Fibroblast of lung (primary cell): Measurements from ENCODE around the gene SRCAP. TPM values are rescaled to one million over a fixed set of nuclear protein-coding genes. Genes with fewer than 3 reads are reported as not detected.

ENCODE experiments used
- DNase-seq, 2 donors: peaks; one replicate each; pipeline versions ENCODE4 v3.0.0 to v3.0.0-alpha.2; 2010; ENCODE audit warnings: low read depth in 2 of 2
- H2AFZ ChIP-seq: 2 replicates; pipeline ENCODE4 v1.5.1; 2012; ENCODE audit warnings: low read length, control low read depth, inconsistent platforms
- H3K27ac ChIP-seq: 2 replicates; pipeline ENCODE4 v1.5.1; 2011; ENCODE audit warnings: low read length, control low read depth; ENCODE audit not compliant: insufficient read depth
- H3K27me3 ChIP-seq: 2 replicates; pipeline ENCODE4 v1.5.1; 2011; ENCODE audit warnings: mild to moderate bottlenecking, low read length; ENCODE audit not compliant: control insufficient read depth, insufficient read depth
- H3K36me3 ChIP-seq: 2 replicates; pipeline ENCODE4 v1.5.1; 2011; ENCODE audit warnings: low read length; ENCODE audit not compliant: control insufficient read depth, insufficient read depth
- H3K4me1 ChIP-seq: 2 replicates; pipeline ENCODE4 v1.5.1; 2011; ENCODE audit warnings: low read length; ENCODE audit not compliant: control insufficient read depth, insufficient read depth; ENCODE audit errors: extremely low read depth
- H3K4me2 ChIP-seq: 2 replicates; pipeline ENCODE4 v1.5.1; 2011; ENCODE audit warnings: low read length, control low read depth; ENCODE audit not compliant: insufficient read depth; ENCODE audit errors: extremely low read depth
- H3K4me3 ChIP-seq, 4 experiments: fragments of 200-600 bp in 1 of 4; sonication (generic) in 1 of 4; replicated peaks in 1 of 4; 2 replicates each; pipeline ENCODE4 v1.5.1; 2011 to 2016; ENCODE audit warnings: low read length in 4 of 4, low read depth in 3 of 4, mild to moderate bottlenecking in 3 of 4, control low read depth in 2 of 4, inconsistent platforms in 1 of 4, mixed read lengths in 1 of 4; ENCODE audit not compliant: insufficient read depth in 1 of 4; ENCODE audit errors: control extremely low read depth in 1 of 4
- H3K79me2 ChIP-seq: 2 replicates; pipeline ENCODE4 v1.5.1; 2012; ENCODE audit warnings: mild to moderate bottlenecking, low read length, inconsistent platforms; ENCODE audit not compliant: control insufficient read depth, insufficient read depth
- H3K9ac ChIP-seq: 2 replicates; pipeline ENCODE4 v1.5.1; 2011; ENCODE audit warnings: mild to moderate bottlenecking, low read length, control low read depth; ENCODE audit not compliant: insufficient read depth
- H3K9me3 ChIP-seq: 2 replicates; pipeline ENCODE4 v1.5.1; 2012; ENCODE audit warnings: low read depth, low read length; ENCODE audit not compliant: control insufficient read depth, insufficient read depth
- H4K20me1 ChIP-seq: 2 replicates; pipeline ENCODE4 v1.5.1; 2011; ENCODE audit warnings: low read length; ENCODE audit not compliant: control insufficient read depth, insufficient read depth; ENCODE audit errors: extremely low read depth
- EZH2 ChIP-seq: IDR thresholded peaks from 2 replicates; pipeline ENCODE4 v1.5.1; 2012; ENCODE audit warnings: low read length, control low read depth, mild to moderate bottlenecking; ENCODE audit errors: missing control alignments
- polyA plus RNA-seq, 2 donors: library from polyadenylated mRNA; depleted of rRNA in 1 of 2; stranded (reverse) in 1 of 2; unstranded in 1 of 2; fragments of >200 nt; gene quantifications; 2 replicates each; pipeline ENCODE4 v1.2.1, GENCODE V29; 2011 to 2012; ENCODE audit warnings: missing spikeins in 1 of 2
- total RNA-seq: library from RNA; depleted of rRNA; stranded (reverse); fragments of >200 nt; gene quantifications from 2 replicates; pipeline ENCODE4 v1.2.1, GENCODE V29; 2014
- TF ChIP-seq, protein P1 (sequence below), 2 donors: IDR thresholded peaks in 1 of 2; conservative IDR thresholded peaks in 1 of 2; 1 replicate in 1 of 2; 2 replicates in 1 of 2; pipeline ENCODE4 v1.5.1; 2011 to 2012; ENCODE audit warnings: low read length in 2 of 2, control low read depth in 1 of 2, inconsistent platforms in 1 of 2, low read depth in 1 of 2, mild to moderate bottlenecking in 1 of 2

The SRCAP gene
- total and polyA plus RNA-seq, 2 donors (not counting 1 experiment from before 2014, with no cell fraction given): 3.5 to 14.2 TPM

DNA sequence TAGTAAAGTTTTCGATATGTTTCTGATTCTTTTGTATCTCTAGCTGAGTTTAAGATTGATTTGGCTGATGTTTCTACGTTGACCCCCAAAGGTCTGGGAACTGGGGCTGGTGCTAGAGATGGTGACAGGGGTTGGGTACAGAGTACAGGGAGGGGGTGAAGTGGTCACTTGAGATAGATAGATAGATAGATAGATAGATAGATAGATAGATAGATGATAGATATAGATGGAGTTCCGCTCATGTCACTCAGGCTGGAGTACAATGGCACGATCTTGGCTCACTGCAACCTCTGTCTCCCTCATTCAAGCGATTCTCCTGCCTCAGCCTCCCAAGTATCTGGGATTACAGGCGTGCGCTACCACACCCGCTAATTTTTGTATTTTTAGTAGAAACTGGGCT lies 42.6 kb upstream of the SRCAP start:
- Histone ChIP-seq H3K4me2 (no peak overlapping the region), H4K20me1 (no peaks in the 10 kb centered on the region), H3K9ac (no peak overlapping the region), H3K27me3 (no peaks in the 10 kb centered on the region), H2AFZ (no peak overlapping the region), H3K4me3 (no peak overlapping the region), H3K79me2 (peaks cover 32% of the 10 kb centered on the region), H3K36me3 (peaks cover 17% of the 10 kb centered on the region), H3K4me1 (peaks cover 16% of the 10 kb centered on the region), H3K9me3 (no peaks in the 10 kb centered on the region), H3K27ac (no peak overlapping the region)
- TF ChIP-seq EZH2: no peak
- TF ChIP-seq, protein P1, sequence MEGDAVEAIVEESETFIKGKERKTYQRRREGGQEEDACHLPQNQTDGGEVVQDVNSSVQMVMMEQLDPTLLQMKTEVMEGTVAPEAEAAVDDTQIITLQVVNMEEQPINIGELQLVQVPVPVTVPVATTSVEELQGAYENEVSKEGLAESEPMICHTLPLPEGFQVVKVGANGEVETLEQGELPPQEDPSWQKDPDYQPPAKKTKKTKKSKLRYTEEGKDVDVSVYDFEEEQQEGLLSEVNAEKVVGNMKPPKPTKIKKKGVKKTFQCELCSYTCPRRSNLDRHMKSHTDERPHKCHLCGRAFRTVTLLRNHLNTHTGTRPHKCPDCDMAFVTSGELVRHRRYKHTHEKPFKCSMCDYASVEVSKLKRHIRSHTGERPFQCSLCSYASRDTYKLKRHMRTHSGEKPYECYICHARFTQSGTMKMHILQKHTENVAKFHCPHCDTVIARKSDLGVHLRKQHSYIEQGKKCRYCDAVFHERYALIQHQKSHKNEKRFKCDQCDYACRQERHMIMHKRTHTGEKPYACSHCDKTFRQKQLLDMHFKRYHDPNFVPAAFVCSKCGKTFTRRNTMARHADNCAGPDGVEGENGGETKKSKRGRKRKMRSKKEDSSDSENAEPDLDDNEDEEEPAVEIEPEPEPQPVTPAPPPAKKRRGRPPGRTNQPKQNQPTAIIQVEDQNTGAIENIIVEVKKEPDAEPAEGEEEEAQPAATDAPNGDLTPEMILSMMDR (conservative IDR thresholded peaks at IDR 0.05 in 1 of 2, IDR thresholded peaks at IDR 0.05 in 1 of 2; ENCODE audit: low read depth in 1 of 2, low read length in 2 of 2): no peak
- DNase-seq: no peak

DNA sequence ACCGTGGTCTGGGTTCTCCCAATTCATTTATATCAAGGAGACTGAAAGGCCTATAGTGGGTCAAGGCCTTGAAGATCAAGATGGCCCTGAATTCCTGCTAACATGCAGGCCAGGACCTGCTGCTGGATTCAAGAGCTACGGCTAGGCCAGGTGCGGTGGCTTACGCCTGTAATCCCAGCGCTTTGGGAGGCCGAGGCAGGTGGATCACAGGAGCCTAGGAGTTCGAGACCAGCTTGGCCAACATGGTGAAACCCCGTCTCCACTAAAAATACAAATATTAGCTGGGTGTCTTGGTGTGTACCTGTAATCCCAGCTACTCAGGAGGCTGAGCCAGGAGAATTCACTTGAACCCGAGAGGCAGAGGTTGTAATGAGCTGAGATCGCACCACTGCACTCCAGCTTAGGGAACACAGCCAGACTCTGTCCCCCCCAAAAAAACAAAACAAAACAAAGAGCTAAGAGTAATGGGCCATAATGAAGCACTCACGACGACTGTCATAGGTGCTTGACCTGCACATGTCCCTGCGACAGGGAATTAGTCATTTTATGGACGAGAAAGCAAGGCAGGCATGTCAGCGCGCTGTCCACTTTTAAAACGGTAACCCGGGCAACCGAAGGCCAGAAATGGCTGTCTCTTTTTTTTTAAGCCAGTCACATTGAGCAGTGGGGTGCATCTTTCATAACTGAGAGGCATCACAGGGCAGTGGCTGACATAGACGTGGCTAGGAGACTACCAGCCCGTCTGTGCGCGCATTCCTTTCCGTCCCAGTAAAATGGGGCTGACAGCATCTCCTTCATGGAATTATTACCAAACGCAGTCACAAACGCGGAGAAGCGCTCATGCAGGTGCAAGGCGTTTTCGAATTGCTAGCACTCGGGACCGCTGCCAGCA lies 41.8 kb upstream of the SRCAP start:
- Histone ChIP-seq H3K4me1 (peaks cover 17% of the 10 kb centered on the region), H3K27me3 (no peaks in the 10 kb centered on the region), H3K27ac (peak overlapping the region; percentile 83), H3K4me2 (peak overlapping the region; percentile 79), H3K9ac (peak overlapping the region; percentile 29), H3K36me3 (peaks cover 21% of the 10 kb centered on the region), H3K9me3 (no peaks in the 10 kb centered on the region), H2AFZ (peak overlapping the region; percentile 48), H3K4me3 (peak overlapping the region; percentile 32 to 69 (median 50)), H3K79me2 (peaks cover 33% of the 10 kb centered on the region), H4K20me1 (no peaks in the 10 kb centered on the region)
- DNase-seq: no peak
- TF ChIP-seq, protein P1 (conservative IDR thresholded peaks at IDR 0.05 in 1 of 2, IDR thresholded peaks at IDR 0.05 in 1 of 2; ENCODE audit: low read depth in 1 of 2, low read length in 2 of 2): no peak
- TF ChIP-seq EZH2: no peak

DNA sequence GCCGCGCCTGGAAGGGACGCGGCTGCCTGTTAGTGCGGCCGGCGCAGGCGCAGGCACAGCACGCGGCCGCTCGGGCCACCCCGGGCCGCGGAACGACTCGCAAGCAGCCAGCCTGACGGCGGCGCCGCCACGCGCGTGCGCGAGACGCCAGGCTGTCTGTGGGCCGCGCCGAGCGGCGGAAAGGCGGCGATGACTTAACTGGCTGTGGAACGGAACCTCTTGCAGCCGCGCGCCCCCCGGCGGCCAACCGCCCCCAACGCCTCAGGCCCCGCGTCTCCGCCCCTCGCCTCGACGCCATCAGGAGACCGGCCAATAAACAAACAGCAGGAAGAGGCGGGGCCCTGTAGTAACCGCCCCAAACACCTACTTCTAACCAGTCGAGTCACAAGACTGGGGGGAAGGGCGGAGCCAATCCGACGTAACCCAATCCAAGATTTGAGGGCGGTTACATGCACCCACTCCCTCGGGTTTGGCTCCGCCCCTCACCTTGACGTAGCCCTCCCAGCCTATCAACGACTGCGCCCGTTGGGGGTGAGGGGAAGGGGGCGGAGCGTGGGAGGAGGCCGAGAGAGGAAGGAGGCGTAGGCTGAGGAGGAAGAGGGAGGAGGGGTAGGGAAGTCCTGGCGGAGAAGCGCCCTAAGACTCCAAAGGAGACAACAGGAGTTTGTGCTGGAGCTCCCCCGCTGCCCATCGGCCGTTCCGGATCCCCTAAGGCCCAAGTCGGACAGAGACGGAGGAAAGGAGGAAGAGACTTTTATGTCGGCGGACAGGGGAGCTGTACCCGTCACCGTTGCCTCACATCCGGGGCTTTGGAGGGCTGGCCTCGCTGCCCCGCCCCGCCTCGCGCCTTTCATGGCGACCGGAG lies 40.9 kb upstream of the SRCAP start, which contains the start of gene FBRS:
Gene FBRS (plus strand): TSS at position 566 of the 865 bp plus-strand sequence. CDS start 1,088 bp downstream, outside the sequence.
- Histone ChIP-seq H2AFZ (peak within 1 kb of the TSS; percentile 72), H3K4me1 (peaks cover 17% of the 10 kb centered on the region), H3K9me3 (no peaks in the 10 kb centered on the region), H3K79me2 (peaks cover 35% of the 10 kb centered on the region), H3K4me3 (peak within 1 kb of the TSS; percentile 69 to 89 (median 87)), H3K36me3 (peaks cover 27% of the 10 kb centered on the region), H3K27ac (peak within 1 kb of the TSS; percentile 99), H4K20me1 (no peaks in the 10 kb centered on the region), H3K4me2 (peak within 1 kb of the TSS; percentile 79), H3K27me3 (no peaks in the 10 kb centered on the region), H3K9ac (peak within 1 kb of the TSS; percentile 99)
- peak; percentile 100 for DNase-seq
- TF ChIP-seq, protein P1 (conservative IDR thresholded peaks at IDR 0.05 in 1 of 2, IDR thresholded peaks at IDR 0.05 in 1 of 2; ENCODE audit: low read depth in 1 of 2, low read length in 2 of 2): peak; percentile 48
- no peak for TF ChIP-seq EZH2
